ENCODE measurements around the gene AIFM1. TPM values are rescaled to one million over a fixed set of nuclear protein-coding genes. Genes with fewer than 3 reads are reported as not detected.

Gene AIFM1
- total RNA-seq, 3 donors from 2014 or later: 45.2 to 54.5 (median 51.9) TPM

GRCh38 chrX:130103605-130104004, 62.0 kb downstream of the AIFM1 start:
- Mint-ChIP-seq H3K4me3 (no peak overlapping the region), H3K27me3 (ENCODE audit: low read depth) (no peaks in the 10 kb centered on the region), H3K36me3 (ENCODE audit: insufficient read depth) (peaks cover 2% of the 10 kb centered on the region), H3K9me3 (no peaks in the 10 kb centered on the region), H3K4me1 (ENCODE audit: low read depth) (peaks cover 69% of the 10 kb centered on the region)
- DNase-seq (no peak), ATAC-seq (no peak)

- Mint-ChIP-seq H3K4me3 (no peak overlapping the region), H3K36me3 (ENCODE audit: insufficient read depth) (peaks cover 2% of the 10 kb centered on the region), H3K9me3 (no peaks in the 10 kb centered on the region), H3K4me1 (ENCODE audit: low read depth) (peaks cover 69% of the 10 kb centered on the region), H3K27me3 (ENCODE audit: low read depth) (no peaks in the 10 kb centered on the region)
- DNase-seq (no peak), ATAC-seq (no peak)
Observed at GRCh38 chrX:130100180-130100579, 65.5 kb downstream of the AIFM1 start.

GRCh38 chrX:130098210-130098552, 67.5 kb downstream of the AIFM1 start:
- peak overlapping the region; percentile 37 for H3K4me3 Mint-ChIP-seq
- ATAC-seq (no peak), DNase-seq (no peak)
- H3K4me1 Mint-ChIP-seq (ENCODE audit: low read depth): peaks cover 68% of the 10 kb centered on the region
- no peaks in the 10 kb centered on the region for H3K27me3 Mint-ChIP-seq (ENCODE audit: low read depth)
- H3K36me3 Mint-ChIP-seq (ENCODE audit: insufficient read depth): peaks cover under 1% of the 10 kb centered on the region
- H3K9me3 Mint-ChIP-seq: no peaks in the 10 kb centered on the region

- H3K9me3 Mint-ChIP-seq: no peaks in the 10 kb centered on the region
- peak overlapping the region; percentile 37 for H3K4me3 Mint-ChIP-seq
- H3K36me3 Mint-ChIP-seq (ENCODE audit: insufficient read depth): no peaks in the 10 kb centered on the region
- DNase-seq: no peak
- H3K27me3 Mint-ChIP-seq (ENCODE audit: low read depth): no peaks in the 10 kb centered on the region
- peak; percentile 39 to 56 for ATAC-seq
- H3K4me1 Mint-ChIP-seq (ENCODE audit: low read depth): peaks cover 69% of the 10 kb centered on the region
Observed at GRCh38 chrX:130097507-130098209, 68.0 kb downstream of the AIFM1 start.

GRCh38 chrX:130095249-130096030, 70.2 kb downstream of the AIFM1 start:
- DNase-seq (no peak), ATAC-seq (no peak)
- Mint-ChIP-seq H3K27me3 (ENCODE audit: low read depth) (no peaks in the 10 kb centered on the region), H3K4me3 (no peak overlapping the region), H3K36me3 (ENCODE audit: insufficient read depth) (no peaks in the 10 kb centered on the region), H3K9me3 (no peaks in the 10 kb centered on the region), H3K4me1 (ENCODE audit: low read depth) (peaks cover 70% of the 10 kb centered on the region)

- DNase-seq (no peak), ATAC-seq (no peak)
- Mint-ChIP-seq H3K4me3 (no peak overlapping the region), H3K4me1 (ENCODE audit: low read depth) (peaks cover 66% of the 10 kb centered on the region), H3K36me3 (ENCODE audit: insufficient read depth) (no peaks in the 10 kb centered on the region), H3K9me3 (no peaks in the 10 kb centered on the region), H3K27me3 (ENCODE audit: low read depth) (no peaks in the 10 kb centered on the region)
Observed at GRCh38 chrX:130094696-130095095, 70.9 kb downstream of the AIFM1 start.

GRCh38 chrX:130093271-130093670, 72.4 kb downstream of the AIFM1 start:
- Mint-ChIP-seq H3K27me3 (ENCODE audit: low read depth) (no peaks in the 10 kb centered on the region), H3K9me3 (no peaks in the 10 kb centered on the region), H3K4me1 (ENCODE audit: low read depth) (peaks cover 65% of the 10 kb centered on the region), H3K4me3 (no peak overlapping the region), H3K36me3 (ENCODE audit: insufficient read depth) (no peaks in the 10 kb centered on the region)
- ATAC-seq (no peak), DNase-seq (no peak)

- no peaks in the 10 kb centered on the region for H3K36me3 Mint-ChIP-seq (ENCODE audit: insufficient read depth)
- no peaks in the 10 kb centered on the region for H3K9me3 Mint-ChIP-seq
- H3K4me1 Mint-ChIP-seq (ENCODE audit: low read depth): peaks cover 67% of the 10 kb centered on the region
- H3K4me3 Mint-ChIP-seq: peak overlapping the region; percentile 81
- ATAC-seq (peak; percentile 94 to 95), DNase-seq (peak; percentile 70)
- H3K27me3 Mint-ChIP-seq (ENCODE audit: low read depth): no peaks in the 10 kb centered on the region
Observed at GRCh38 chrX:130091980-130092522, 73.6 kb downstream of the AIFM1 start.

- H3K4me1 Mint-ChIP-seq (ENCODE audit: low read depth): peaks cover 72% of the 10 kb centered on the region
- no peaks in the 10 kb centered on the region for H3K9me3 Mint-ChIP-seq
- no peaks in the 10 kb centered on the region for H3K27me3 Mint-ChIP-seq (ENCODE audit: low read depth)
- H3K4me3 Mint-ChIP-seq: peak overlapping the region; percentile 35
- no peaks in the 10 kb centered on the region for H3K36me3 Mint-ChIP-seq (ENCODE audit: insufficient read depth)
- DNase-seq (no peak), ATAC-seq (no peak)
Observed at GRCh38 chrX:130090364-130090763, 75.3 kb downstream of the AIFM1 start.

GRCh38 chrX:130086447-130087206, 79.0 kb downstream of the AIFM1 start:
- ATAC-seq (peak; percentile 54 to 55), DNase-seq (peak; percentile 38)
- Mint-ChIP-seq H3K9me3 (no peaks in the 10 kb centered on the region), H3K4me1 (ENCODE audit: low read depth) (peaks cover 74% of the 10 kb centered on the region), H3K4me3 (peak overlapping the region; percentile 78), H3K27me3 (ENCODE audit: low read depth) (no peaks in the 10 kb centered on the region), H3K36me3 (ENCODE audit: insufficient read depth) (no peaks in the 10 kb centered on the region)

- Mint-ChIP-seq H3K9me3 (no peaks in the 10 kb centered on the region), H3K27me3 (ENCODE audit: low read depth) (no peaks in the 10 kb centered on the region), H3K36me3 (ENCODE audit: insufficient read depth) (no peaks in the 10 kb centered on the region), H3K4me3 (peak overlapping the region; percentile 78), H3K4me1 (ENCODE audit: low read depth) (peaks cover 80% of the 10 kb centered on the region)
- DNase-seq (no peak), ATAC-seq (no peak)
Observed at GRCh38 chrX:130085551-130086446, 79.8 kb downstream of the AIFM1 start.

GRCh38 chrX:130084631-130085237, 80.9 kb downstream of the AIFM1 start:
- Mint-ChIP-seq H3K4me3 (peak overlapping the region; percentile 78), H3K4me1 (ENCODE audit: low read depth) (peaks cover 81% of the 10 kb centered on the region), H3K36me3 (ENCODE audit: insufficient read depth) (no peaks in the 10 kb centered on the region), H3K27me3 (ENCODE audit: low read depth) (no peaks in the 10 kb centered on the region), H3K9me3 (no peaks in the 10 kb centered on the region)
- ATAC-seq (peak in 1 of 2 donors; percentile 4), DNase-seq (no peak)

GRCh38 chrX:130083656-130084382, 81.8 kb downstream of the AIFM1 start:
- Mint-ChIP-seq H3K36me3 (ENCODE audit: insufficient read depth) (no peaks in the 10 kb centered on the region), H3K27me3 (ENCODE audit: low read depth) (no peaks in the 10 kb centered on the region), H3K4me1 (ENCODE audit: low read depth) (peaks cover 81% of the 10 kb centered on the region), H3K9me3 (no peaks in the 10 kb centered on the region), H3K4me3 (peak overlapping the region; percentile 78)
- ATAC-seq (no peak), DNase-seq (no peak)
